Measurements from ENCODE around the gene RASEF.
"Not testable (repeated sequence)": the region's sequence is repeated elsewhere in the genome, so short reads cannot be mapped to it uniquely, and the experiment has no call there.

Gene RASEF

GRCh38 chr9:82968388-82968787, 94.6 kb downstream of the RASEF start:
- no peak for DNase-seq

GRCh38 chr9:82961504-82962125, 101.3 kb downstream of the RASEF start:
- DNase-seq, result peak; percentile 90

- DNase-seq, result peak; percentile 80
These were observed 105.2 kb downstream of the RASEF start for GRCh38 chr9:82957529-82958379.

GRCh38 chr9:82949203-82949602, 113.7 kb downstream of the RASEF start:
- DNase-seq, result no peak

- no peak for DNase-seq
These were observed 122.6 kb downstream of the RASEF start for GRCh38 chr9:82940376-82940775.

- DNase-seq, result no peak
These were observed 123.5 kb downstream of the RASEF start for GRCh38 chr9:82939451-82939850.

GRCh38 chr9:82938426-82939218, 124.3 kb downstream of the RASEF start:
- DNase-seq, result no peak

GRCh38 chr9:82936561-82936960, 126.4 kb downstream of the RASEF start:
- not testable (repeated sequence) for DNase-seq

- no peak for DNase-seq
These were observed 128.0 kb downstream of the RASEF start for GRCh38 chr9:82934949-82935348.

- not testable (repeated sequence) for DNase-seq
These were observed 128.9 kb downstream of the RASEF start for GRCh38 chr9:82934025-82934424.

- DNase-seq, result no peak
These were observed 132.8 kb downstream of the RASEF start for GRCh38 chr9:82930116-82930515.

Data from NCI-H2171 (cell line).